ENCODE results near the gene BTBD16. TPM values are rescaled to one million over a fixed set of nuclear protein-coding genes. Genes with fewer than 3 reads are reported as not detected.

The BTBD16 gene
- total and polyA plus RNA-seq, 4 donors, result 0.42 to 2.8 (median 1.8) TPM

DNA sequence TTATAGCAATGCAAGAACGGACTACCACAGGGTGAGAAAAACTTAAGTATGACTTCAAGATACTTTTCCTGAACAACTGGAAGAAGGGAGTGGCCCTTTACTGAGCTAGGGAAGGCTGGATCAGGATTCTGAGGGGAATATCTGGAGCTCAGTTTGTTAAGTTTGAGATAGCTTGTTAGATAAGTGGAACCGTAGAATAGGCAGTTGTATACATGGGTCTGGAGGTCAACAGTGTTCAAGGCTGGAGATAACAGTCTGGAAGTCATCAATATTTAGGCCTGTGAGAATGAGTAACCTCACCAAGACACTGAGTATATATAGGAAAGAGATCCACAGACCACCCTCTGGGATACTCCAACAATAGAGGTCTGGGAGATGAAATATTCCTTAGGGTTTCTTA, 110.6 kb downstream of the BTBD16 start:
- 78% methylated on average over 2 of the region's 2 CpGs for WGBS
- H3K27ac ChIP-seq (ENCODE audit: low read depth in 1 of 2, low read length in 2 of 2), result no peak overlapping the region
- TF ChIP-seq, protein P1, sequence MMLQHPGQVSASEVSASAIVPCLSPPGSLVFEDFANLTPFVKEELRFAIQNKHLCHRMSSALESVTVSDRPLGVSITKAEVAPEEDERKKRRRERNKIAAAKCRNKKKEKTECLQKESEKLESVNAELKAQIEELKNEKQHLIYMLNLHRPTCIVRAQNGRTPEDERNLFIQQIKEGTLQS (IDR thresholded peaks at IDR 0.05), result no peak
- TF ChIP-seq HNF4G (IDR thresholded peaks at IDR 0.05), result no peak
- no peak overlapping the region for H3K9ac ChIP-seq (ENCODE audit: low read depth in 1 of 2, low read length in 2 of 2)
- H3K36me3 ChIP-seq (ENCODE audit: control insufficient read depth in 4 of 4, insufficient read depth in 3 of 4, low read depth in 1 of 4, low read length in 3 of 4), result no peaks in the 10 kb centered on the region
- no peak overlapping the region for H3K4me3 ChIP-seq (ENCODE audit: low read depth in 1 of 3, low read length in 3 of 3)
- peaks cover 0 to 7% (median 0%) of the 10 kb centered on the region in 4 donors for H3K4me1 ChIP-seq (ENCODE audit: control insufficient read depth in 4 of 4, insufficient read depth in 4 of 4, low read length in 3 of 4)
- DNase-seq (ENCODE audit: low spot score), result no peak
- no peaks in the 10 kb centered on the region for H3K27me3 ChIP-seq (ENCODE audit: control insufficient read depth in 4 of 4, insufficient read depth in 4 of 4, low read length in 3 of 4)
- H3K9me3 ChIP-seq (ENCODE audit: control insufficient read depth in 4 of 4, low read length in 3 of 4), result no peaks in the 10 kb centered on the region

DNA sequence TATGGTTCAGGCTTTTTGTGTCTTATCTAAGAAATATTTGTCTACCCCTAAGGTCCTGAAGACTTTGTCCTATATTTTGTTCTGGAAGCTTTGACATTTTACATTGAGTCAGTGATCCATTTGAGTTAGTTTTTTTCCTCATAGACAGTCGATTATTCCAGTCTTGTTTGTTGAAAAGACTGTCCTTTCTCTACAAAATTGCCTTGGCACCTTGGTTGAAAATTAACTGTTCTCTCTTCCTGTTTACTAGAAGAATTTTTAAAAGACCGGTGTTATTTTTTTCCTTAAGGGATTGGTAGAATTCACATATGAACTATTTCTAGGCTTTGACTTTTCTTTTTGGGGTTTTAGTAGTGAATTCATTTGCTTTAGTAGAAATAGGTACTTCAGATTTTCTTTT, 115.4 kb downstream of the BTBD16 start:
- Histone ChIP-seq H3K36me3 (ENCODE audit: control insufficient read depth in 4 of 4, insufficient read depth in 3 of 4, low read depth in 1 of 4, low read length in 3 of 4) (no peaks in the 10 kb centered on the region), H3K9me3 (ENCODE audit: control insufficient read depth in 4 of 4, low read length in 3 of 4) (no peaks in the 10 kb centered on the region), H3K4me3 (ENCODE audit: low read depth in 1 of 3, low read length in 3 of 3) (no peak overlapping the region), H3K27me3 (ENCODE audit: control insufficient read depth in 4 of 4, insufficient read depth in 4 of 4, low read length in 3 of 4) (no peaks in the 10 kb centered on the region), H3K9ac (ENCODE audit: low read depth in 1 of 2, low read length in 2 of 2) (peak overlapping the region; percentile 43 to 45), H3K27ac (ENCODE audit: low read depth in 1 of 2, low read length in 2 of 2) (peak overlapping the region; percentile 69 to 76), H3K4me1 (ENCODE audit: control insufficient read depth in 4 of 4, insufficient read depth in 4 of 4, low read length in 3 of 4) (peaks cover 0 to 17% (median 4%) of the 10 kb centered on the region in 4 donors)
- no peak for DNase-seq (ENCODE audit: low spot score)
- peak; percentile 15 for TF ChIP-seq YY1 (IDR thresholded peaks at IDR 0.05)
- no peak for TF ChIP-seq NR2F2 (IDR thresholded peaks at IDR 0.05)
- TF ChIP-seq, protein P2, sequence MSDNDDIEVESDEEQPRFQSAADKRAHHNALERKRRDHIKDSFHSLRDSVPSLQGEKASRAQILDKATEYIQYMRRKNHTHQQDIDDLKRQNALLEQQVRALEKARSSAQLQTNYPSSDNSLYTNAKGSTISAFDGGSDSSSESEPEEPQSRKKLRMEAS (IDR thresholded peaks at IDR 0.05), result no peak
- no peak for TF ChIP-seq FOXA2 (IDR thresholded peaks at IDR 0.05)
- TF ChIP-seq ZBTB33 (IDR thresholded peaks at IDR 0.05), result no peak
- no peak for TF ChIP-seq EGR1 (IDR thresholded peaks at IDR 0.05; ENCODE audit: low read depth in 2 of 2)
- TF ChIP-seq TAF1 (conservative IDR thresholded peaks at IDR 0.05), result no peak
- 16% methylated on average over 2 of the region's 2 CpGs for WGBS

DNA sequence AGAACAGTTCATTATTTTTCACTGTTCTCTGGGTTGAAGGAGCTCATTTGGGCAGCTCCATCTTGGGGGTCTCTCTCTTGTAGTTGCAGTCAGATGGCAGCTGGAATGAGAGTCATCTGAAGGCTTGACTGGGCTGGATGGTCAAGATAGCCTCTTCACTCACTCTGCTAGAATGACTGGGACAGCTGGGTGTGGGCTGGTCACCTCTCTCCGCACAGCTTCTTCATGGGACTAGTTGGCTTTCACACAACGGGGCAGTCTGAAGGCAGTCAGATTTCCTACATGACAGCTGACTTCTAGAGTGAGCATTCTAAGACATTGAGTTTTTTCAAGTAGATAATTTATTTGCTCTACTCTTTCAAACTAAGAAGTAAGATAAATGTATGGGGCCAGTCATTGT, 116.5 kb downstream of the BTBD16 start:
- H3K4me1 ChIP-seq (ENCODE audit: control insufficient read depth in 4 of 4, insufficient read depth in 4 of 4, low read length in 3 of 4), result peaks cover 5 to 26% (median 9%) of the 10 kb centered on the region in 4 donors
- 93% methylated on average over 2 of the region's 2 CpGs for WGBS
- H3K27me3 ChIP-seq (ENCODE audit: control insufficient read depth in 4 of 4, insufficient read depth in 4 of 4, low read length in 3 of 4), result no peaks in the 10 kb centered on the region
- H3K36me3 ChIP-seq (ENCODE audit: control insufficient read depth in 4 of 4, insufficient read depth in 3 of 4, low read depth in 1 of 4, low read length in 3 of 4), result no peaks in the 10 kb centered on the region
- H3K9ac ChIP-seq (ENCODE audit: low read depth in 1 of 2, low read length in 2 of 2), result no peak overlapping the region
- TF ChIP-seq ZBTB33 (IDR thresholded peaks at IDR 0.05) (no peak), JUND (IDR thresholded peaks at IDR 0.05) (no peak), NR2F2 (IDR thresholded peaks at IDR 0.05) (no peak), FOXA1 (IDR thresholded peaks at IDR 0.05) (no peak), GABPA (IDR thresholded peaks at IDR 0.05 in 1 of 2, conservative IDR thresholded peaks at IDR 0.05 in 1 of 2) (no peak), HNF4A (conservative IDR thresholded peaks at IDR 0.05) (no peak), HNF4G (IDR thresholded peaks at IDR 0.05) (no peak), RAD21 (IDR thresholded peaks at IDR 0.05) (no peak), RXRA (IDR thresholded peaks at IDR 0.05) (no peak), SP1 (IDR thresholded peaks at IDR 0.05) (no peak), EGR1 (IDR thresholded peaks at IDR 0.05; ENCODE audit: low read depth in 2 of 2) (no peak), TAF1 (conservative IDR thresholded peaks at IDR 0.05) (no peak)
- TF ChIP-seq, protein P2 (IDR thresholded peaks at IDR 0.05), result no peak
- TF ChIP-seq, protein P1 (IDR thresholded peaks at IDR 0.05), result no peak
- TF ChIP-seq, protein P3, sequence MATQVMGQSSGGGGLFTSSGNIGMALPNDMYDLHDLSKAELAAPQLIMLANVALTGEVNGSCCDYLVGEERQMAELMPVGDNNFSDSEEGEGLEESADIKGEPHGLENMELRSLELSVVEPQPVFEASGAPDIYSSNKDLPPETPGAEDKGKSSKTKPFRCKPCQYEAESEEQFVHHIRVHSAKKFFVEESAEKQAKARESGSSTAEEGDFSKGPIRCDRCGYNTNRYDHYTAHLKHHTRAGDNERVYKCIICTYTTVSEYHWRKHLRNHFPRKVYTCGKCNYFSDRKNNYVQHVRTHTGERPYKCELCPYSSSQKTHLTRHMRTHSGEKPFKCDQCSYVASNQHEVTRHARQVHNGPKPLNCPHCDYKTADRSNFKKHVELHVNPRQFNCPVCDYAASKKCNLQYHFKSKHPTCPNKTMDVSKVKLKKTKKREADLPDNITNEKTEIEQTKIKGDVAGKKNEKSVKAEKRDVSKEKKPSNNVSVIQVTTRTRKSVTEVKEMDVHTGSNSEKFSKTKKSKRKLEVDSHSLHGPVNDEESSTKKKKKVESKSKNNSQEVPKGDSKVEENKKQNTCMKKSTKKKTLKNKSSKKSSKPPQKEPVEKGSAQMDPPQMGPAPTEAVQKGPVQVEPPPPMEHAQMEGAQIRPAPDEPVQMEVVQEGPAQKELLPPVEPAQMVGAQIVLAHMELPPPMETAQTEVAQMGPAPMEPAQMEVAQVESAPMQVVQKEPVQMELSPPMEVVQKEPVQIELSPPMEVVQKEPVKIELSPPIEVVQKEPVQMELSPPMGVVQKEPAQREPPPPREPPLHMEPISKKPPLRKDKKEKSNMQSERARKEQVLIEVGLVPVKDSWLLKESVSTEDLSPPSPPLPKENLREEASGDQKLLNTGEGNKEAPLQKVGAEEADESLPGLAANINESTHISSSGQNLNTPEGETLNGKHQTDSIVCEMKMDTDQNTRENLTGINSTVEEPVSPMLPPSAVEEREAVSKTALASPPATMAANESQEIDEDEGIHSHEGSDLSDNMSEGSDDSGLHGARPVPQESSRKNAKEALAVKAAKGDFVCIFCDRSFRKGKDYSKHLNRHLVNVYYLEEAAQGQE (IDR thresholded peaks at IDR 0.05), result no peak
- no peak for DNase-seq (ENCODE audit: low spot score)
- H3K9me3 ChIP-seq (ENCODE audit: control insufficient read depth in 4 of 4, low read length in 3 of 4), result no peaks in the 10 kb centered on the region
- H3K4me3 ChIP-seq (ENCODE audit: low read depth in 1 of 3, low read length in 3 of 3), result no peak overlapping the region
- no peak overlapping the region for H3K27ac ChIP-seq (ENCODE audit: low read depth in 1 of 2, low read length in 2 of 2)
